ENCODE measurements around the gene TMEM201. TPM values are rescaled to one million over a fixed set of nuclear protein-coding genes. Genes with fewer than 3 reads are reported as not detected.

The TMEM201 gene
- total and polyA plus RNA-seq, 2 of the 4 experiments (the other 2 are of a cell fraction) = 1.3 to 8.7 TPM

GRCh38 chr1:9658199-9658598 lies 69.5 kb downstream of the TMEM201 start:
- no peak overlapping the region for H3K4me2 ChIP-seq (ENCODE audit: low read depth, low read length)
- H3K27me3 ChIP-seq (ENCODE audit: control insufficient read depth, insufficient read depth, low read length) = peaks cover 6% of the 10 kb centered on the region; the same call in 1 of the 2 replicates
- H3K4ac ChIP-seq (ENCODE audit: low read depth, low read length) = no peak overlapping the region
- ChIA-PET CTCF (interaction anchor here (0.5 to 0.6 kb wide), 2 partner anchors 8 to 42 kb away, joined by 3 to 4 read pairs; no protein-coding TSS in a partner anchor), POLR2A (ENCODE audit: unreplicated experiment) (no interaction called here)
- H3K9me3 ChIP-seq (ENCODE audit: control insufficient read depth, insufficient read depth, low read length) = no peaks in the 10 kb centered on the region
- H3K4me3 ChIP-seq (ENCODE audit: insufficient read depth, low read depth, low read length) = no peak overlapping the region
- no peak overlapping the region for H3K9ac ChIP-seq (ENCODE audit: low read depth, low read length)
- dilution Hi-C loops (cut with HindIII; ENCODE audit: low sequenced_read_pairs, unreplicated experiment) (no loop called here), intact Hi-C loops (cut with micrococcal nuclease) (no loop called here), in situ Hi-C loops (cut with MboI; ENCODE audit: low sequenced_read_pairs) (no loop called here)
- H3K36me3 ChIP-seq (ENCODE audit: control insufficient read depth, insufficient read depth, low read length) = no peaks in the 10 kb centered on the region
- H2AFZ ChIP-seq (replicated peaks; ENCODE audit: low read length, poor library complexity) = no peak overlapping the region
- H3K14ac ChIP-seq (replicated peaks; ENCODE audit: low read depth, low read length) = no peak overlapping the region
- H4K8ac ChIP-seq (ENCODE audit: low read depth in 2 of 2, low read length in 2 of 2) = peak overlapping the region in 1 of 2 experiments; percentile 50; a peak in 1 of 4 replicates
- H2AK9ac ChIP-seq (replicated peaks; ENCODE audit: low read depth, low read length, poor library complexity) = no peak overlapping the region
- H3K4me1 ChIP-seq (ENCODE audit: control insufficient read depth, insufficient read depth, low read length) = peaks cover 5% of the 10 kb centered on the region; the same call in 1 of the 2 replicates
- no peak overlapping the region for H2BK5ac ChIP-seq (ENCODE audit: low read depth, low read length, poor library complexity, severe bottlenecking)
- no peak overlapping the region for H4K5ac ChIP-seq (ENCODE audit: low read depth, low read length)
- H3K27ac ChIP-seq (ENCODE audit: insufficient read depth, low read length) = no peak overlapping the region
- no peak overlapping the region; the same call in 1 of the 2 replicates for H2BK120ac ChIP-seq (ENCODE audit: low read depth, low read length)
- H4K91ac ChIP-seq (ENCODE audit: insufficient read depth, low read depth, low read length) = 0 out of 2 replicates have a peak overlapping the region, but pooled peaks have one; percentile 13
- no peak overlapping the region for H2AK5ac ChIP-seq (ENCODE audit: low read depth, low read length)
- WGBS, 2 experiments (ENCODE audit: extremely low coverage in 2 of 2, insufficient read length in 1 of 2) = 100% methylated on average over 1 of the region's 4 CpGs; no CpG with 5 or more reads in 1 of the 2 experiments
- no peak overlapping the region for H3K18ac ChIP-seq (ENCODE audit: low read depth, low read length)
- no peaks in the 10 kb centered on the region for H3K79me1 ChIP-seq (ENCODE audit: low read depth in 1 of 2, low read length in 2 of 2)
- ATAC-seq (ENCODE audit: low read depth) (no peak), DNase-seq (no peak)
- no TSS peak for BruUV-seq (replicated peaks)
- H3K9me1 ChIP-seq (ENCODE audit: insufficient read depth, low read length) = 0 out of 2 replicates have a peak, but pooled peaks cover 3% of the 10 kb centered on the region
- H3K23ac ChIP-seq (ENCODE audit: low read depth, low read length) = no peak overlapping the region
- no peak overlapping the region for H3K56ac ChIP-seq (ENCODE audit: extremely low read depth, insufficient read depth, low read length)
- H4K20me1 ChIP-seq (ENCODE audit: insufficient read depth, low read length) = no peaks in the 10 kb centered on the region
- H2BK15ac ChIP-seq (ENCODE audit: low read depth, low read length) = no peak overlapping the region
- H2BK20ac ChIP-seq (ENCODE audit: low read depth, low read length) = no peak overlapping the region
- TF ChIP-seq CHD1 (IDR thresholded peaks at IDR 0.05; ENCODE audit: low read depth, low read length) (no peak), MAFK (IDR thresholded peaks at IDR 0.05; ENCODE audit: low read depth, low read length) (no peak), BHLHE40 (IDR thresholded peaks at IDR 0.05; ENCODE audit: low read depth, low read length) (no peak), RFX5 (IDR thresholded peaks at IDR 0.05; ENCODE audit: low read depth, low read length) (no peak), RCOR1 (IDR thresholded peaks at IDR 0.05; ENCODE audit: insufficient replicate concordance, low read length) (no peak), FOS (IDR thresholded peaks at IDR 0.05; ENCODE audit: low read depth, low read length) (no peak), USF2 (IDR thresholded peaks at IDR 0.05; ENCODE audit: low read depth, low read length) (no peak), CEBPB (IDR thresholded peaks at IDR 0.05; ENCODE audit: low read depth, low read length) (no peak), SMC3 (IDR thresholded peaks at IDR 0.05; ENCODE audit: low read depth, low read length) (no peak), POLR2A (IDR thresholded peaks at IDR 0.05; ENCODE audit: low read depth, low read length) (no peak), MAZ (IDR thresholded peaks at IDR 0.05; ENCODE audit: borderline replicate concordance, low read depth, low read length) (no peak)
- TF ChIP-seq, protein P1, sequence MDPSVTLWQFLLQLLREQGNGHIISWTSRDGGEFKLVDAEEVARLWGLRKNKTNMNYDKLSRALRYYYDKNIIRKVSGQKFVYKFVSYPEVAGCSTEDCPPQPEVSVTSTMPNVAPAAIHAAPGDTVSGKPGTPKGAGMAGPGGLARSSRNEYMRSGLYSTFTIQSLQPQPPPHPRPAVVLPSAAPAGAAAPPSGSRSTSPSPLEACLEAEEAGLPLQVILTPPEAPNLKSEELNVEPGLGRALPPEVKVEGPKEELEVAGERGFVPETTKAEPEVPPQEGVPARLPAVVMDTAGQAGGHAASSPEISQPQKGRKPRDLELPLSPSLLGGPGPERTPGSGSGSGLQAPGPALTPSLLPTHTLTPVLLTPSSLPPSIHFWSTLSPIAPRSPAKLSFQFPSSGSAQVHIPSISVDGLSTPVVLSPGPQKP (IDR thresholded peaks at IDR 0.05; ENCODE audit: borderline replicate concordance, low read depth, low read length) = no peak
- TF ChIP-seq, protein P2, sequence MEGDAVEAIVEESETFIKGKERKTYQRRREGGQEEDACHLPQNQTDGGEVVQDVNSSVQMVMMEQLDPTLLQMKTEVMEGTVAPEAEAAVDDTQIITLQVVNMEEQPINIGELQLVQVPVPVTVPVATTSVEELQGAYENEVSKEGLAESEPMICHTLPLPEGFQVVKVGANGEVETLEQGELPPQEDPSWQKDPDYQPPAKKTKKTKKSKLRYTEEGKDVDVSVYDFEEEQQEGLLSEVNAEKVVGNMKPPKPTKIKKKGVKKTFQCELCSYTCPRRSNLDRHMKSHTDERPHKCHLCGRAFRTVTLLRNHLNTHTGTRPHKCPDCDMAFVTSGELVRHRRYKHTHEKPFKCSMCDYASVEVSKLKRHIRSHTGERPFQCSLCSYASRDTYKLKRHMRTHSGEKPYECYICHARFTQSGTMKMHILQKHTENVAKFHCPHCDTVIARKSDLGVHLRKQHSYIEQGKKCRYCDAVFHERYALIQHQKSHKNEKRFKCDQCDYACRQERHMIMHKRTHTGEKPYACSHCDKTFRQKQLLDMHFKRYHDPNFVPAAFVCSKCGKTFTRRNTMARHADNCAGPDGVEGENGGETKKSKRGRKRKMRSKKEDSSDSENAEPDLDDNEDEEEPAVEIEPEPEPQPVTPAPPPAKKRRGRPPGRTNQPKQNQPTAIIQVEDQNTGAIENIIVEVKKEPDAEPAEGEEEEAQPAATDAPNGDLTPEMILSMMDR (conservative IDR thresholded peaks at IDR 0.05; ENCODE audit: low read depth, low read length) = no peak

All from IMR-90 (cell line).